A549 (cell line): ENCODE results near the gene TSTD2. TPM values are rescaled to one million over a fixed set of nuclear protein-coding genes. Genes with fewer than 3 reads are reported as not detected.

Experiments used
- ATAC-seq, 2 experiments: fragments of 200-7000 bp in 1 of 2; fragments of >200 bp in 1 of 2; cut with Nextera tagmentation in 1 of 2; cut with Tn5 transposase in 1 of 2; 3 replicates each; pipeline versions ENCODE4 v1.8.0 to v1.9.1; 2018 to 2020; ENCODE audit warnings: mild to moderate bottlenecking in 1 of 2, moderate library complexity in 1 of 2
- CTCF ChIA-PET: fragments of 300-600 bp; sonication (Branson Sonifier 250); formaldehyde crosslinking; extraction: SDS; loops from one replicate; lab custom pipeline; 2021; ENCODE audit warnings: antibody characterized with exemption, inconsistent platforms; lab: Yijun Ruan, JAX
- POLR2A ChIA-PET: fragments of 350-600 bp; formaldehyde crosslinking; extraction: SDS; loops from one replicate; lab custom pipeline; 2021; ENCODE audit warnings: antibody characterized with exemption, inconsistent platforms; lab: Yijun Ruan, JAX
- DNase-seq, 2 experiments: peaks; one replicate each; pipeline versions ENCODE4 v3.0.0 to v3.0.0-alpha.2; 2011 to 2016; ENCODE audit warnings: low read depth in 1 of 2, low spot score in 1 of 2
- FAIRE-seq: peaks from 2 replicates; lab custom pipeline; 2011; peaks lifted over from hg19 to GRCh38; lab: Jason Lieb, UNC
- H3K27ac ChIP-seq, 2 experiments: fragments of >200 bp; sonication (Bioruptor Twin); formaldehyde crosslinking; 3 replicates each; pipeline ENCODE4 v1.5.1; 2016 to 2017
- H3K4me1 ChIP-seq: fragments of >200 bp; sonication (Bioruptor Twin); formaldehyde crosslinking; 3 replicates; pipeline ENCODE4 v1.6.1; 2016
- H3K4me2 ChIP-seq: fragments of >200 bp; sonication (Bioruptor Twin); formaldehyde crosslinking; 3 replicates; pipeline ENCODE4 v1.6.1; 2016
- H3K4me3 ChIP-seq: fragments of >200 bp; sonication (Bioruptor Twin); formaldehyde crosslinking; 3 replicates; pipeline ENCODE4 v1.5.1; 2016
- H3K9me3 ChIP-seq: fragments of >200 bp; sonication (Bioruptor Twin); formaldehyde crosslinking; 3 replicates; pipeline ENCODE4 v1.6.1; 2016
- ATOH8 ChIP-seq: fragments of 250-450 bp; sonication (Bioruptor Pico); IDR thresholded peaks from 2 replicates; pipeline ENCODE4 v1.5.0; 2020; ENCODE audit warnings: low read depth, mild to moderate bottlenecking, moderate library complexity
- BCL3 ChIP-seq: fragments of >200 bp; sonication (Bioruptor Twin); formaldehyde crosslinking; IDR thresholded peaks from 3 replicates; pipeline ENCODE4 v1.6.1; 2016
- CHD4 ChIP-seq: fragments of 200-600 bp; sonication (generic); IDR thresholded peaks from 2 replicates; pipeline ENCODE4 v1.6.1; 2016; ENCODE audit warnings: antibody characterized with exemption, mild to moderate bottlenecking, borderline replicate concordance
- EHF ChIP-seq: fragments of 250-450 bp; sonication (Bioruptor Pico); IDR thresholded peaks from 2 replicates; pipeline ENCODE4 v1.5.0; 2020; ENCODE audit warnings: mild to moderate bottlenecking
- EHMT2 ChIP-seq: fragments of 200-600 bp; sonication (generic); IDR thresholded peaks from 2 replicates; pipeline ENCODE4 v1.6.1; 2016; ENCODE audit warnings: antibody characterized with exemption, low read depth, mild to moderate bottlenecking, moderate library complexity
- ESRRA ChIP-seq: fragments of 150-350 bp; IDR thresholded peaks from 2 replicates; pipeline ENCODE4 v1.6.1; 2014; ENCODE audit warnings: mild to moderate bottlenecking, low read length, borderline replicate concordance
- HDAC2 ChIP-seq: fragments of 200-600 bp; sonication (generic); IDR thresholded peaks from 2 replicates; pipeline ENCODE4 v1.6.1; 2016
- HES2 ChIP-seq: fragments of >200 bp; sonication (Bioruptor Twin); formaldehyde crosslinking; IDR thresholded peaks from 2 replicates; pipeline ENCODE4 v1.6.1; 2016
- MAFK ChIP-seq: fragments of 450-650 bp; IDR thresholded peaks from 2 replicates; pipeline ENCODE4 v1.6.1; 2014; ENCODE audit not compliant: partially characterized antibody
- MYC ChIP-seq: IDR thresholded peaks from 2 replicates; pipeline ENCODE4 v1.6.1; 2012; ENCODE audit warnings: mild to moderate bottlenecking, inconsistent platforms, low read length, improper control_type of control experiment, borderline replicate concordance
- NFE2L2 ChIP-seq: fragments of 150-350 bp; conservative IDR thresholded peaks from 2 replicates; pipeline ENCODE4 v1.6.1; 2014; ENCODE audit warnings: low read length
- NPAS2 ChIP-seq: fragments of 250-450 bp; sonication (Bioruptor Pico); IDR thresholded peaks from 2 replicates; pipeline ENCODE4 v1.8.0; 2022; ENCODE audit warnings: mild to moderate bottlenecking, moderate library complexity, borderline replicate concordance
- NR3C1 ChIP-seq: fragments of >200 bp; sonication (Bioruptor Twin); formaldehyde crosslinking; IDR thresholded peaks from 3 replicates; pipeline ENCODE4 v1.6.1; 2017
- RARB ChIP-seq: fragments of 250-450 bp; sonication (Bioruptor Pico); IDR thresholded peaks from 2 replicates; pipeline ENCODE4 v1.8.0; 2021; ENCODE audit warnings: mild to moderate bottlenecking, moderate library complexity
- REST ChIP-seq: fragments of 200-600 bp; sonication (generic); IDR thresholded peaks from 2 replicates; pipeline ENCODE4 v1.6.1; 2016; ENCODE audit warnings: antibody characterized with exemption, mild to moderate bottlenecking, moderate library complexity
- RFX5 ChIP-seq: fragments of 450-650 bp; IDR thresholded peaks from 2 replicates; pipeline ENCODE4 v1.7.1; 2014; ENCODE audit warnings: antibody characterized with exemption, mild to moderate bottlenecking, moderate library complexity
- RNF2 ChIP-seq: fragments of 200-600 bp; sonication (generic); IDR thresholded peaks from 2 replicates; pipeline ENCODE4 v1.6.1; 2016; ENCODE audit warnings: low read depth, mild to moderate bottlenecking, antibody characterized with exemption, moderate library complexity, borderline replicate concordance
- TP53 ChIP-seq: fragments of 250-450 bp; sonication (Bioruptor Pico); IDR thresholded peaks from 2 replicates; pipeline ENCODE4 v1.5.0; 2021; ENCODE audit warnings: mild to moderate bottlenecking, moderate library complexity
- WGBS: methylation state at CpG from one replicate; pipeline ENCODE4 v1.1.6; 2017; ENCODE audit errors: missing lambda C conversion rate; 5-methylcytosine and 5-hydroxymethylcytosine counted together
- polyA plus RNA-seq, 4 experiments: library from polyadenylated mRNA; depleted of rRNA in 3 of 4; stranded (reverse); fragments of >200 nt; fragmentation: RNase III in 1 of 4; extraction: RNeasy Plus Mini Kit Qiagen cat#74134 plus additional on column Dnase treatment in 1 of 4; gene quantifications; 2 replicates in 3 of 4; 3 replicates in 1 of 4; pipeline ENCODE4 v1.2.3, GENCODE V29; 2011 to 2017

The TSTD2 gene
- polyA plus RNA-seq, 2 of the 4 experiments (the other 2 are of a cell fraction): 11.4 to 37.4 TPM

GRCh38 chr9:97658707-97659106 lies 25.5 kb upstream of the TSTD2 start:
- ChIA-PET CTCF (no interaction called here), POLR2A (no interaction called here)
- no peak overlapping the region for H3K27ac ChIP-seq
- peak; percentile 23 for FAIRE-seq
- no peak overlapping the region for H3K4me2 ChIP-seq
- H3K9me3 ChIP-seq: no peaks in the 10 kb centered on the region
- no peaks in the 10 kb centered on the region for H3K4me1 ChIP-seq
- no peak for ATAC-seq
- no peak for DNase-seq
- 63% methylated on average over 1 of the region's 1 CpG for WGBS
- TF ChIP-seq TP53 (CRISPR knock-in tag) (no peak), MAFK (peak; percentile 85)
- no peak overlapping the region for H3K4me3 ChIP-seq

- no peak for ATAC-seq
- TF ChIP-seq EHMT2: no peak
- no peak for TF ChIP-seq ESRRA
- TF ChIP-seq BCL3: no peak
- no peak for TF ChIP-seq HDAC2
- TF ChIP-seq MYC: no peak
- no peak for TF ChIP-seq EHF (CRISPR knock-in tag)
- TF ChIP-seq NPAS2 (CRISPR knock-in tag): no peak
- DNase-seq: no peak
- 88% methylated on average over 3 of the region's 3 CpGs for WGBS
- no peak overlapping the region for H3K27ac ChIP-seq
- H3K9me3 ChIP-seq: no peaks in the 10 kb centered on the region
- H3K4me1 ChIP-seq: no peaks in the 10 kb centered on the region
- no peak overlapping the region for H3K4me2 ChIP-seq
- H3K4me3 ChIP-seq: no peak overlapping the region
- no peak for FAIRE-seq
- ChIA-PET CTCF (no interaction called here), POLR2A (no interaction called here)
Observed at GRCh38 chr9:97651646-97652045, 18.5 kb upstream of the TSTD2 start.

GRCh38 chr9:97647996-97648395 lies 14.8 kb upstream of the TSTD2 start:
- H3K4me3 ChIP-seq: no peak overlapping the region
- DNase-seq (no peak), FAIRE-seq (no peak), ATAC-seq (no peak)
- POLR2A ChIA-PET: interaction anchor here (3.4 kb wide), 1 partner anchor 15 kb away, joined by 22 read pairs; the partner anchor contains the start of genes NCBP1 and TSTD2
- no peaks in the 10 kb centered on the region for H3K4me1 ChIP-seq
- CTCF ChIA-PET: no interaction called here
- H3K4me2 ChIP-seq: no peak overlapping the region
- H3K27ac ChIP-seq: no peak overlapping the region
- 89% methylated on average over 5 of the region's 5 CpGs for WGBS
- TF ChIP-seq REST (no peak), HDAC2 (no peak), RNF2 (no peak), RARB (CRISPR knock-in tag) (no peak), RFX5 (no peak), CHD4 (no peak), NFE2L2 (no peak), NR3C1 (no peak), ESRRA (no peak), HES2 (no peak), BCL3 (no peak), ATOH8 (CRISPR knock-in tag) (no peak)
- H3K9me3 ChIP-seq: no peaks in the 10 kb centered on the region
